Measurements from ENCODE around the gene AMN1.
A peak's percentile ranks its signal among the peaks of the same experiment; 100 is the strongest.
"Not testable (repeated sequence)": the region's sequence is repeated elsewhere in the genome, so short reads cannot be mapped to it uniquely, and the experiment has no call there.

The AMN1 gene

GRCh38 chr12:31724557-31724956 lies 4.3 kb downstream of the AMN1 start:
- no peak overlapping the region for H4K8ac ChIP-seq (ENCODE audit: low read depth, low read length)
- no peak overlapping the region for H2BK120ac ChIP-seq (ENCODE audit: low read depth, low read length)
- no CpG with 5 or more reads among the region's 2 CpGs for WGBS (ENCODE audit: extremely low coverage, insufficient coverage, low lambda C conversion rate)
- H3K4me3 ChIP-seq (ENCODE audit: low read length): no peak overlapping the region
- no peak overlapping the region for H2AK5ac ChIP-seq (ENCODE audit: low read length)
- H3K56ac ChIP-seq (ENCODE audit: low read length): no peak overlapping the region
- H3K79me2 ChIP-seq (ENCODE audit: control insufficient read depth, insufficient read depth, low read length): no peaks in the 10 kb centered on the region
- H3K27ac ChIP-seq (ENCODE audit: low read depth, low read length): no peak overlapping the region
- H3K4me2 ChIP-seq (ENCODE audit: low read length): no peak overlapping the region
- no peaks in the 10 kb centered on the region for H3K27me3 ChIP-seq (ENCODE audit: insufficient read depth, low read length, poor library complexity)
- H3K9ac ChIP-seq (ENCODE audit: low read length): no peak overlapping the region
- H3K79me1 ChIP-seq (ENCODE audit: low read length): peaks cover 2% of the 10 kb centered on the region
- no peak overlapping the region for H3K4ac ChIP-seq (ENCODE audit: low read depth, low read length)
- H3K23ac ChIP-seq (ENCODE audit: low read length): no peak overlapping the region
- no peak overlapping the region for H4K5ac ChIP-seq (ENCODE audit: low read length)
- no peak overlapping the region for H3K18ac ChIP-seq (ENCODE audit: low read length)
- peaks cover 2% of the 10 kb centered on the region for H3K4me1 ChIP-seq (ENCODE audit: control insufficient read depth, low read depth, low read length)
- H2BK15ac ChIP-seq (replicated peaks; ENCODE audit: low read depth): no peak overlapping the region
- no peak for DNase-seq
- no peak overlapping the region for H2BK5ac ChIP-seq (ENCODE audit: low read length)
- H3K36me3 ChIP-seq (ENCODE audit: control insufficient read depth, insufficient read depth, low read length): no peaks in the 10 kb centered on the region

DNA sequence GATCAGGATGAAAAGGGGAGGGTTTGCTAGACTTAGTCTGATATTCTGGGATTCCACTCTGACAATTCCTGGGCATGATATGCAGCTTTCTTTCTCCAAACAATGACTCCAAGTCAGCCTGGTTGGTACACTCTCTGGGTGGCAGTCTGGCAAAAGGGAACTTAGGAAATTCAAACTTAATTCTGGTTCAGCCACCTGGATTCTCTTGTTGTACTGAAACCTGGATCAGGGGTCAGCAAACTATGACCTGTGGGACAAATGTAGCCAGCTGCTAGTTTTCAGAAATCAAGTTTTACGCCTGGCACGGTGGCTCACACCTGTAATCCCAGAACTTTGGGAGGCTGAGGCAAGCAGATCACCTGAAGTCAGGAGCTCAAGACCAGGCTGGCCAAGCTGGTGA lies 6.2 kb downstream of the AMN1 start:
- Histone ChIP-seq H2BK5ac (ENCODE audit: low read length) (no peak overlapping the region), H3K27ac (ENCODE audit: low read depth, low read length) (no peak overlapping the region), H3K4ac (ENCODE audit: low read depth, low read length) (peak overlapping the region; percentile 21), H3K56ac (ENCODE audit: low read length) (no peak overlapping the region), H4K5ac (ENCODE audit: low read length) (no peak overlapping the region), H3K9ac (ENCODE audit: low read length) (no peak overlapping the region), H3K27me3 (ENCODE audit: insufficient read depth, low read length, poor library complexity) (no peaks in the 10 kb centered on the region), H3K4me3 (ENCODE audit: low read length) (no peak overlapping the region), H3K23ac (ENCODE audit: low read length) (no peak overlapping the region), H2BK120ac (ENCODE audit: low read depth, low read length) (no peak overlapping the region), H3K18ac (ENCODE audit: low read length) (no peak overlapping the region), H3K4me1 (ENCODE audit: control insufficient read depth, low read depth, low read length) (peaks cover 5% of the 10 kb centered on the region), H3K79me2 (ENCODE audit: control insufficient read depth, insufficient read depth, low read length) (no peaks in the 10 kb centered on the region), H2AK5ac (ENCODE audit: low read length) (no peak overlapping the region), H3K4me2 (ENCODE audit: low read length) (no peak overlapping the region), H3K36me3 (ENCODE audit: control insufficient read depth, insufficient read depth, low read length) (no peaks in the 10 kb centered on the region), H3K79me1 (ENCODE audit: low read length) (peaks cover 2% of the 10 kb centered on the region), H2BK15ac (replicated peaks; ENCODE audit: low read depth) (no peak overlapping the region), H4K8ac (ENCODE audit: low read depth, low read length) (no peak overlapping the region)
- WGBS (ENCODE audit: extremely low coverage, insufficient coverage, low lambda C conversion rate): no CpG with 5 or more reads among the region's 2 CpGs
- no peak for DNase-seq

GRCh38 chr12:31718542-31719198 lies 10.2 kb downstream of the AMN1 start:
- H3K23ac ChIP-seq (ENCODE audit: low read length); H2BK120ac ChIP-seq (ENCODE audit: low read depth, low read length); H3K27ac ChIP-seq (ENCODE audit: low read depth, low read length); H3K4ac ChIP-seq (ENCODE audit: low read depth, low read length); H3K4me3 ChIP-seq (ENCODE audit: low read length); H3K79me2 ChIP-seq (ENCODE audit: control insufficient read depth, insufficient read depth, low read length); H2AK5ac ChIP-seq (ENCODE audit: low read length); H3K79me1 ChIP-seq (ENCODE audit: low read length); H3K27me3 ChIP-seq (ENCODE audit: insufficient read depth, low read length, poor library complexity); H2BK5ac ChIP-seq (ENCODE audit: low read length); H3K9ac ChIP-seq (ENCODE audit: low read length); H4K5ac ChIP-seq (ENCODE audit: low read length); H2BK15ac ChIP-seq (replicated peaks; ENCODE audit: low read depth); H3K36me3 ChIP-seq (ENCODE audit: control insufficient read depth, insufficient read depth, low read length); H4K8ac ChIP-seq (ENCODE audit: low read depth, low read length); H3K18ac ChIP-seq (ENCODE audit: low read length); H3K4me1 ChIP-seq (ENCODE audit: control insufficient read depth, low read depth, low read length); H3K4me2 ChIP-seq (ENCODE audit: low read length): not testable (repeated sequence)
- no CpG with 5 or more reads among the region's 15 CpGs for WGBS (ENCODE audit: extremely low coverage, insufficient coverage, low lambda C conversion rate)
- peak overlapping the region; percentile 58 for H3K56ac ChIP-seq (ENCODE audit: low read length)
- peak; percentile 78 for DNase-seq

DNA sequence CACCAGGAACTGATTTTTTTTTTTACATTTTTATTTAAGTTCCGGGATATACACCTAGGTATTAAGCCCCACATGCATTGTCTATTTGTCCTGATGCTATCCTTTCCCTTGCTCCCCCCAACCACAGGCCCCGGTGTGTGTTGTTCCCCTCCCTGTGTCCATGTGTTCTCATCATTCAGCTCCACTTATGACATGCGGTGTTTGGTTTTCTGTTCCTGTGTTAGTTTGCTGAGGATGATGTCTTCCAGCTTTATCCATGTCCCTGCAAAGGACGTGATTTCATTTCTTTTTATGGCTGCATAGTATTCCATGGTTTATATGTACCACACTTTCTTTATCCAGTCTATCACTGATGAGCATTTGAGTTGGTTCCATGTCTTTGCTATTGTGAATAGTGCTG lies 11.8 kb downstream of the AMN1 start:
- not testable (repeated sequence) for H3K56ac ChIP-seq (ENCODE audit: low read length); H4K8ac ChIP-seq (ENCODE audit: low read depth, low read length); H3K23ac ChIP-seq (ENCODE audit: low read length); DNase-seq; H2BK15ac ChIP-seq (replicated peaks; ENCODE audit: low read depth); H2BK5ac ChIP-seq (ENCODE audit: low read length); H3K36me3 ChIP-seq (ENCODE audit: control insufficient read depth, insufficient read depth, low read length); H2BK120ac ChIP-seq (ENCODE audit: low read depth, low read length); H3K4me2 ChIP-seq (ENCODE audit: low read length); H3K79me1 ChIP-seq (ENCODE audit: low read length); H3K4me1 ChIP-seq (ENCODE audit: control insufficient read depth, low read depth, low read length); H3K79me2 ChIP-seq (ENCODE audit: control insufficient read depth, insufficient read depth, low read length); H3K27ac ChIP-seq (ENCODE audit: low read depth, low read length); H4K5ac ChIP-seq (ENCODE audit: low read length); H3K4ac ChIP-seq (ENCODE audit: low read depth, low read length); H3K18ac ChIP-seq (ENCODE audit: low read length); H3K27me3 ChIP-seq (ENCODE audit: insufficient read depth, low read length, poor library complexity); H3K4me3 ChIP-seq (ENCODE audit: low read length); H2AK5ac ChIP-seq (ENCODE audit: low read length); H3K9ac ChIP-seq (ENCODE audit: low read length)
- WGBS (ENCODE audit: extremely low coverage, insufficient coverage, low lambda C conversion rate): no CpG with 5 or more reads among the region's 4 CpGs

DNA sequence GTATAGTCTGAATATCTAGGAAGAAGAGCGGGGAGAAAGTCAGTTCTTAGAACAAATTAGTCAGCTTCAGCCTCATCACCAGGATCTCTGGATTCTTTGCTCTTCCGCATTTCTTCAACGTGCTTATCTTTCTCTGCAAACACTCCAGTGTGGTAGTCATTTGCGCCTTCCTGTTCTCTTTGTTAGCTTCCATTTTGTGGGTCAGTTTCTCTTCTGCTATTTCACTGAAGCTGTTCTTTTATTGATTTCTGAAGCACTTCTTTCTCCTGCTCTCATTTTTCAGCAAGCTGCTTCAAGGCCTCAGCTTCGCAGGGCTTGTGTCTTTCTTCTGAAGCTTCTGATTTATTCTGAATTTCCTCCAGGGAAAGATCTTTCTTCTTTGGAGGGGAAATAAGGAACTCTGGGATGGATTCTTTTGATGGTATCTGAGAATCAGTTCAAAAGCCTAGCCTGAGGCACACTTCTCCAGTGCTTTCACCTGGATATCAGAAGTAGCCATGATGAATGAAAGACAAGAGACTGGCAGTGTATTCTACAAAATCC lies 13.5 kb downstream of the AMN1 start:
- Histone ChIP-seq H2AK5ac (ENCODE audit: low read length) (no peak overlapping the region), H3K9ac (ENCODE audit: low read length) (no peak overlapping the region), H2BK15ac (replicated peaks; ENCODE audit: low read depth) (peak overlapping the region; percentile 98), H2BK5ac (ENCODE audit: low read length) (no peak overlapping the region), H3K18ac (ENCODE audit: low read length) (peak overlapping the region; percentile 75), H3K79me1 (ENCODE audit: low read length) (no peaks in the 10 kb centered on the region), H3K4me2 (ENCODE audit: low read length) (no peak overlapping the region), H3K4ac (ENCODE audit: low read depth, low read length) (no peak overlapping the region), H2BK120ac (ENCODE audit: low read depth, low read length) (no peak overlapping the region), H3K23ac (ENCODE audit: low read length) (no peak overlapping the region), H3K56ac (ENCODE audit: low read length) (no peak overlapping the region), H4K5ac (ENCODE audit: low read length) (no peak overlapping the region), H3K27me3 (ENCODE audit: insufficient read depth, low read length, poor library complexity) (no peaks in the 10 kb centered on the region), H3K4me1 (ENCODE audit: control insufficient read depth, low read depth, low read length) (peaks cover 3% of the 10 kb centered on the region), H4K8ac (ENCODE audit: low read depth, low read length) (no peak overlapping the region), H3K79me2 (ENCODE audit: control insufficient read depth, insufficient read depth, low read length) (no peaks in the 10 kb centered on the region), H3K27ac (ENCODE audit: low read depth, low read length) (no peak overlapping the region), H3K4me3 (ENCODE audit: low read length) (no peak overlapping the region), H3K36me3 (ENCODE audit: control insufficient read depth, insufficient read depth, low read length) (no peaks in the 10 kb centered on the region)
- peak; percentile 84 for DNase-seq
- WGBS (ENCODE audit: extremely low coverage, insufficient coverage, low lambda C conversion rate): no CpG with 5 or more reads among the region's 5 CpGs
